ENCODE measurements around the gene FADS2.

DNA sequence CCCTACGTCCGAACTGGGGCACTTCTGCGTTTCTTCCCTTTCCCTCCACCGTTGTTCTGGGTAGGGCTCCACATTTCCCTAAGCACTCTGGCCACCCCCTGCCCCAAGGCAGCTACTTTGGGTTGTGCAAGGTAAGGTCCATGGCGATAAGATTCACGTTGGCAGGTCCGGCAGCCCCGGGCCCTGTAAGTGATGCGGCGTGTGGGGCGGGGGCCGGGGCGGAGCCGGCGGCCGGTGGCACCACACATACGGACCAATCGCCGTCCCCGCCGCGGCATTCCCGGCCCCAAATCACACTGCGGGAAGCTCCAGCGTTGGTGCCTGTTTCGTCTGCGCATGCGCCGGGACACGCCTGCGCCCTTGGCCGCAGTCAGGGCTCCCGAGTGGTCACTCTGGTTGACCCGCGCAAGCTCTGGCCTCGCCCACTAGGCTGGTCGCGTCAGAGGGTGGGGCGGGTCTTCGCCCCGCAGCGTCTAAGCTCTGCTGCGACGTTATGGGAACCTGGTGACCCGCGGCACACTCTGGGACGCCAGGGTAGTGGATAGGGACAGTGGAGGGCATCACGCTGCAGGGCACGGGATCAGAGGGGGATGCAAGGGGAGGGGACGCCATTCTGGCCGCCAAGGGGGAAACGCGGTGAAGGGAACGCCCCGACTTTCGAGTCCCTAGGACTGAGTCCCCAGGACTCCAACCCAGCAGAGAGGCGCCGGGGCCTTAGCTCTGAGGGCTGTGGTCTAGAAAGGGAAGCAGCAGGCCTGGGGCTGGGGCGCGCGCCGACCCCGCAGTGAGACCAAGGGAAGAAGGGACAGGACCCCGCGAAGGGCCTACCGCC lies 12.9 kb upstream of the FADS2 start:
- TF ChIP-seq, protein P1, sequence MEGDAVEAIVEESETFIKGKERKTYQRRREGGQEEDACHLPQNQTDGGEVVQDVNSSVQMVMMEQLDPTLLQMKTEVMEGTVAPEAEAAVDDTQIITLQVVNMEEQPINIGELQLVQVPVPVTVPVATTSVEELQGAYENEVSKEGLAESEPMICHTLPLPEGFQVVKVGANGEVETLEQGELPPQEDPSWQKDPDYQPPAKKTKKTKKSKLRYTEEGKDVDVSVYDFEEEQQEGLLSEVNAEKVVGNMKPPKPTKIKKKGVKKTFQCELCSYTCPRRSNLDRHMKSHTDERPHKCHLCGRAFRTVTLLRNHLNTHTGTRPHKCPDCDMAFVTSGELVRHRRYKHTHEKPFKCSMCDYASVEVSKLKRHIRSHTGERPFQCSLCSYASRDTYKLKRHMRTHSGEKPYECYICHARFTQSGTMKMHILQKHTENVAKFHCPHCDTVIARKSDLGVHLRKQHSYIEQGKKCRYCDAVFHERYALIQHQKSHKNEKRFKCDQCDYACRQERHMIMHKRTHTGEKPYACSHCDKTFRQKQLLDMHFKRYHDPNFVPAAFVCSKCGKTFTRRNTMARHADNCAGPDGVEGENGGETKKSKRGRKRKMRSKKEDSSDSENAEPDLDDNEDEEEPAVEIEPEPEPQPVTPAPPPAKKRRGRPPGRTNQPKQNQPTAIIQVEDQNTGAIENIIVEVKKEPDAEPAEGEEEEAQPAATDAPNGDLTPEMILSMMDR (conservative IDR thresholded peaks at IDR 0.05 in 1 of 2, IDR thresholded peaks at IDR 0.05 in 1 of 2; ENCODE audit: extremely low read depth in 1 of 2, insufficient read depth in 1 of 2, low read depth in 1 of 2, low read length in 2 of 2), result no peak
- no peak for TF ChIP-seq EZH2 (IDR thresholded peaks at IDR 0.05; ENCODE audit: borderline replicate concordance, low read length)
